Brain pericyte (primary cell): ENCODE results near the gene AK4.
"Not testable (repeated sequence)": the region's sequence is repeated elsewhere in the genome, so short reads cannot be mapped to it uniquely, and the experiment has no call there.

Source experiments
- DNase-seq: peaks from one replicate; pipeline ENCODE4 v3.0.0-alpha.2; 2012; ENCODE audit warnings: low read depth, low spot score

AK4 gene

GRCh38 chr1:65150583-65151263 lies 2.7 kb downstream of the AK4 start:
- DNase-seq, result no peak

- no peak for DNase-seq
Measured at GRCh38 chr1:65151641-65152040, 3.6 kb downstream of the AK4 start.

GRCh38 chr1:65153635-65154034 lies 5.6 kb downstream of the AK4 start:
- no peak for DNase-seq

GRCh38 chr1:65156910-65157545 lies 9.0 kb downstream of the AK4 start:
- no peak for DNase-seq

GRCh38 chr1:65157546-65157941 lies 9.5 kb downstream of the AK4 start:
- DNase-seq, result no peak

GRCh38 chr1:65159291-65159688 lies 11.3 kb downstream of the AK4 start:
- not testable (repeated sequence) for DNase-seq

GRCh38 chr1:65159801-65160523 lies 12.0 kb downstream of the AK4 start:
- DNase-seq, result no peak

GRCh38 chr1:65163201-65163805 lies 15.3 kb downstream of the AK4 start:
- no peak for DNase-seq

GRCh38 chr1:65164101-65164500 lies 16.1 kb downstream of the AK4 start:
- DNase-seq, result not testable (repeated sequence)

- no peak for DNase-seq
Measured at GRCh38 chr1:65164633-65165032, 16.6 kb downstream of the AK4 start.

GRCh38 chr1:65165269-65165993 lies 17.4 kb downstream of the AK4 start:
- no peak for DNase-seq

GRCh38 chr1:65166572-65167305 lies 18.7 kb downstream of the AK4 start:
- DNase-seq, result no peak

- DNase-seq, result no peak
Measured at GRCh38 chr1:65167586-65168242, 19.7 kb downstream of the AK4 start.

GRCh38 chr1:65168867-65169266 lies 20.9 kb downstream of the AK4 start:
- no peak for DNase-seq

GRCh38 chr1:65170511-65171142 lies 22.6 kb downstream of the AK4 start:
- DNase-seq, result no peak

GRCh38 chr1:65172936-65173690 lies 25.1 kb downstream of the AK4 start:
- no peak for DNase-seq

GRCh38 chr1:65174585-65174984 lies 26.6 kb downstream of the AK4 start:
- DNase-seq, result peak; percentile 37

- DNase-seq, result no peak
Measured at GRCh38 chr1:65175171-65176055, 27.4 kb downstream of the AK4 start.
